Calu3 (cell line): ENCODE data around the gene ERICH3. TPM values are rescaled to one million over a fixed set of nuclear protein-coding genes. Genes with fewer than 3 reads are reported as not detected.

Source experiments
- BruUV-seq: library from RNA; stranded (reverse); fragments of 400-500 nt; replicated peaks from 2 replicates; lab custom pipeline; 2021; lab: Mats Ljungman, UMichigan
- CTCF ChIA-PET: fragments of 300-600 bp; sonication (Branson Sonifier 250); formaldehyde crosslinking; loops from one replicate; lab custom pipeline; 2022; ENCODE audit warnings: antibody characterized with exemption; lab: Charles Lee
- DNase-seq: peaks from one replicate; pipeline ENCODE4 v3.0.0; 2022
- H3K27ac Mint-ChIP-seq: one replicate; pipeline ENCODE4 v1.8.0; 2022; ENCODE audit warnings: mixed read lengths; ENCODE audit not compliant: unreplicated experiment
- H3K27me3 Mint-ChIP-seq: one replicate; pipeline ENCODE4 v1.8.0; 2022; ENCODE audit warnings: mixed read lengths; ENCODE audit not compliant: unreplicated experiment
- H3K36me3 Mint-ChIP-seq: one replicate; pipeline ENCODE4 v1.8.0; 2022; ENCODE audit warnings: mild to moderate bottlenecking, moderate library complexity, mixed read lengths; ENCODE audit not compliant: insufficient read depth, unreplicated experiment
- H3K4me1 Mint-ChIP-seq: one replicate; pipeline ENCODE4 v1.8.0; 2022; ENCODE audit warnings: mild to moderate bottlenecking, low read depth, mixed read lengths; ENCODE audit not compliant: unreplicated experiment
- H3K4me3 Mint-ChIP-seq: one replicate; pipeline ENCODE4 v1.8.0; 2022; ENCODE audit warnings: mild to moderate bottlenecking, low read depth, moderate library complexity, mixed read lengths; ENCODE audit not compliant: unreplicated experiment
- H3K9me3 Mint-ChIP-seq: one replicate; pipeline ENCODE4 v1.8.0; 2022; ENCODE audit warnings: low read depth, mixed read lengths; ENCODE audit not compliant: unreplicated experiment
- intact Hi-C: fragments of 100-400 bp; cut with micrococcal nuclease; formaldehyde crosslinking; loops from one replicate; pipeline ENCODE4 v1.10.0; 2022; ENCODE audit not compliant: unreplicated experiment
- total RNA-seq: library from RNA; stranded (reverse); gene quantifications from 2 replicates; pipeline ENCODE4 v1.2.3, GENCODE V29; 2022
- TF ChIP-seq, protein P1 (sequence below): fragments of 200-600 bp; IDR thresholded peaks from one replicate; pipeline ENCODE4 v1.8.0; 2022; ENCODE audit warnings: antibody characterized with exemption; ENCODE audit not compliant: unreplicated experiment

Gene ERICH3
- total RNA-seq, 1 experiment from 2014 or later: 0.35 TPM

DNA sequence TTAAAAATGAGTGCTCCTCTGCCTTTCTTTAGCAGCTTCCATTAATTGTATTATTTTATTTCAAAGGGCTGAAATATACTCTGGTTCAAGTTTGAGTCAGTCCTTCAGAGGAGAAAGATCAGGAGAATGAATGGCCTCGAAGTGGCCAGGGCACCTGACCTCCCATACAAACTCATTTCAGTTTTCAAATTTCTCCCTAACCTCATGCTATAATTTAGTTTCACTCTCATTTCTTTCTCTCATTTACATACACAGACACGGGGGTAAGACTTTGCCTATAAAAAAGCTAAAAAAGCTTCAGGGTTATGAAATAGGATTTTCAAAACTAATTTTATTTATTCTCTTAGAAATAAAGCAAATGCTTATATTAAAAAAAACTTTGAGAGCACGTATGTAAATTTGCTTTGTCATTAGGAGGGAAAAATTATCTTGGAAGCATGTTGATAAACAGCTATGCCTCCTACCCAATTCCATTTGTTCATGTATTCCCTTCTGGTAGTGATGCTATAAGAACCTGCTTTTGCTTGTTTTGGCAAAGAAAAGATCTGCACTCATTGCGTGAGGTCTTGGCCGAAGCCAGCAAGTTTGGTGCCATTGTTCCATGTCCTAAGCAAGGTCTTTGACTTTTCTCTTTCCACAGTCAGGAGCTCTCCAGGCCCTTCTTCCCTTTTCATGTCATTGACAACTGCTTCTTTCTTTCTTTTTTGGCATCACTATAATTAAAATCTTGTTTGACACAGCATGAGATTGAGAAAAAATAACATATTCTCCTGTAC, 80.8 kb downstream of the ERICH3 start:
- TF ChIP-seq, protein P1, sequence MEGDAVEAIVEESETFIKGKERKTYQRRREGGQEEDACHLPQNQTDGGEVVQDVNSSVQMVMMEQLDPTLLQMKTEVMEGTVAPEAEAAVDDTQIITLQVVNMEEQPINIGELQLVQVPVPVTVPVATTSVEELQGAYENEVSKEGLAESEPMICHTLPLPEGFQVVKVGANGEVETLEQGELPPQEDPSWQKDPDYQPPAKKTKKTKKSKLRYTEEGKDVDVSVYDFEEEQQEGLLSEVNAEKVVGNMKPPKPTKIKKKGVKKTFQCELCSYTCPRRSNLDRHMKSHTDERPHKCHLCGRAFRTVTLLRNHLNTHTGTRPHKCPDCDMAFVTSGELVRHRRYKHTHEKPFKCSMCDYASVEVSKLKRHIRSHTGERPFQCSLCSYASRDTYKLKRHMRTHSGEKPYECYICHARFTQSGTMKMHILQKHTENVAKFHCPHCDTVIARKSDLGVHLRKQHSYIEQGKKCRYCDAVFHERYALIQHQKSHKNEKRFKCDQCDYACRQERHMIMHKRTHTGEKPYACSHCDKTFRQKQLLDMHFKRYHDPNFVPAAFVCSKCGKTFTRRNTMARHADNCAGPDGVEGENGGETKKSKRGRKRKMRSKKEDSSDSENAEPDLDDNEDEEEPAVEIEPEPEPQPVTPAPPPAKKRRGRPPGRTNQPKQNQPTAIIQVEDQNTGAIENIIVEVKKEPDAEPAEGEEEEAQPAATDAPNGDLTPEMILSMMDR: no peak
- no peaks in the 10 kb centered on the region for H3K27me3 Mint-ChIP-seq

DNA sequence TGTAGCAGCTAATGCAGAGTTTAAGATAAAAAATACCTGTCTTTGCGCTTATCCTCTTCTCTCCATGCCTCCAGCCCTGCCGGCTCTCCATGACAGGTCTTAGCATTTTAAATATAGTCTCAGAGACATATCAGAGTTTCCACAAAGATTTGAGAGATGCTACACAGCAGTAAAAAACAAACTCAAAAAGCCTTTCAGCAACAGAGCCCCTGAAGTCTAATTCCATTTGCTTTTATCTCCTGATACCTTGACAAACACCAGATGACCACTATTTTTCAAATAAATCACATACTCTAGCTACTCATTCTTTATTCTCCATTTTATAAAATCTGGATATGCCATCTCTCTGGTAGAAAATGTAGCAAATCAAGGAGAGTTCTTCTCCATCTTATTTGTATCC, 81.6 kb downstream of the ERICH3 start:
- Mint-ChIP-seq H3K4me1 (no peaks in the 10 kb centered on the region), H3K36me3 (no peaks in the 10 kb centered on the region), H3K9me3 (no peaks in the 10 kb centered on the region), H3K4me3 (no peak overlapping the region), H3K27me3 (no peaks in the 10 kb centered on the region), H3K27ac (no peak overlapping the region)
- TF ChIP-seq, protein P1: no peak
- no TSS peak for BruUV-seq
- intact Hi-C loops: no loop called here
- CTCF ChIA-PET: no interaction called here
- DNase-seq: no peak

More for the DNA sequence above, 80.8 kb downstream of the ERICH3 start:
- H3K4me1 Mint-ChIP-seq: no peaks in the 10 kb centered on the region
- BruUV-seq: no TSS peak
- no peak for DNase-seq
- no peaks in the 10 kb centered on the region for H3K9me3 Mint-ChIP-seq
- intact Hi-C loops: no loop called here
- no peak overlapping the region for H3K27ac Mint-ChIP-seq
- CTCF ChIA-PET: no interaction called here
- H3K4me3 Mint-ChIP-seq: no peak overlapping the region
- H3K36me3 Mint-ChIP-seq: no peaks in the 10 kb centered on the region

DNA sequence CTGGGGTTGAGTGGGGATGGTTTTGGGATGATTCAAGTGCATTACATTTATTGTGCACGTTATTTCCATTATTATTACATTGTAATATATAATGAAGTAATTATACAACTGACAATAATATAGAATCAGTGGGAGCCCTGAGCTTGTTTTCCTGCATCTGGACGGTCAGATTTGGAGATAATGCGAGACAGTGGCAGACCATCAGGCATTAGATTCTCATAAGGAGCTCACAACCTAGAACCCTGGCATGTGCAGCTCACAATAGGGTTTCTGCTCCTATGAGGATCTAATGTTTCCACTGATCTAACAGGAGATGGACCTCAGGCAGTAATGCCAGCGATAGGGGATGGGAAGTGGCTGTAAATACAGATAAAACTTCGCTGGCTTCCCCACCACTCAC, 83.3 kb downstream of the ERICH3 start:
- H3K27me3 Mint-ChIP-seq: no peaks in the 10 kb centered on the region
- BruUV-seq: no TSS peak
- no peak overlapping the region for H3K27ac Mint-ChIP-seq
- TF ChIP-seq, protein P1: no peak
- DNase-seq: no peak
- no peak overlapping the region for H3K4me3 Mint-ChIP-seq
- CTCF ChIA-PET: no interaction called here
- H3K9me3 Mint-ChIP-seq: no peaks in the 10 kb centered on the region
- H3K36me3 Mint-ChIP-seq: no peaks in the 10 kb centered on the region
- intact Hi-C loops: no loop called here
- no peaks in the 10 kb centered on the region for H3K4me1 Mint-ChIP-seq

DNA sequence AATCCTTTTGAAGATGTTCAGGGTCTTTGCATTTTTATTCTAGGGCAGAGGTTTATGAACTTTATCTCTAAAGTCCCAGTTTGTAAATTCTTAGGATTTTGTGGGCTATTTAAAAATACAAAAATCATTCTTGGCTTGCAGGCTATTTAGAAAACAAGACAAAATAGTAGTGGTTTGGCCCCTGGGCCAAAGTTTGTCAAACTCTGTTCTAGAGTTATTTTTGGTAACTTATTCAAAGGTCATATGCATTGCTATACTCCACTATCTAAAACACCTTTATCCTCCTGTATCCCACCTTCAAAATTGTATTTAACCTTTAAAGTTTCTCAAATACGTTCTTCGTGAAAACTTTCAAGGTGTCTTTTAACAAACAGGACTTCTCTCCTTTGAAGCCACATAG, 85.7 kb downstream of the ERICH3 start:
- H3K36me3 Mint-ChIP-seq: no peaks in the 10 kb centered on the region
- DNase-seq: no peak
- intact Hi-C loops: no loop called here
- CTCF ChIA-PET: interaction anchor here (0.6 kb wide), 1 partner anchor 64 kb away, joined by 3 read pairs; no protein-coding TSS in a partner anchor
- BruUV-seq: no TSS peak
- TF ChIP-seq, protein P1: no peak
- no peaks in the 10 kb centered on the region for H3K4me1 Mint-ChIP-seq
- no peak overlapping the region for H3K4me3 Mint-ChIP-seq
- no peaks in the 10 kb centered on the region for H3K27me3 Mint-ChIP-seq
- H3K27ac Mint-ChIP-seq: no peak overlapping the region
- no peaks in the 10 kb centered on the region for H3K9me3 Mint-ChIP-seq
